HL-60 (cell line): ENCODE results near the gene MTR.

Source experiments
- DNase-seq, 2 experiments: peaks; one replicate each; pipeline ENCODE4 v3.0.0-alpha.2; 2010 to 2020; ENCODE audit warnings: low read depth in 1 of 2, low spot score in 1 of 2
- H3K27ac ChIP-seq: fragments of 250-450 bp; sonication (Bioruptor Pico); replicated peaks from 2 replicates; pipeline ENCODE4 v1.5.1; 2020; ENCODE audit warnings: mild to moderate bottlenecking, moderate library complexity
- H3K27me3 ChIP-seq: fragments of 250-450 bp; sonication (Bioruptor Pico); 2 replicates; pipeline ENCODE4 v1.5.1; 2021; ENCODE audit warnings: mild to moderate bottlenecking, moderate library complexity; ENCODE audit not compliant: insufficient read depth, poor library complexity, severe bottlenecking
- H3K4me3 ChIP-seq: replicated peaks from 2 replicates; pipeline ENCODE4 v1.5.1; 2011; ENCODE audit warnings: mild to moderate bottlenecking, control low read depth, low read length; ENCODE audit not compliant: insufficient read depth
- GABPA ChIP-seq: IDR thresholded peaks from 2 replicates; pipeline ENCODE4 v1.6.1; 2012; ENCODE audit warnings: low read depth
- POLR2AphosphoS5 ChIP-seq: IDR thresholded peaks from 2 replicates; pipeline ENCODE4 v1.6.1; 2012; ENCODE audit warnings: low read depth
- SPI1 ChIP-seq: IDR thresholded peaks from 2 replicates; pipeline ENCODE4 v1.6.1; 2012; ENCODE audit warnings: low read depth, mild to moderate bottlenecking, borderline replicate concordance
- TF ChIP-seq, protein P1 (sequence below): IDR thresholded peaks from one replicate; pipeline ENCODE4 v1.5.1; 2011; ENCODE audit warnings: low read length, control low read depth, inconsistent platforms; ENCODE audit not compliant: insufficient read depth
- TF ChIP-seq, protein P2 (sequence below): IDR thresholded peaks from 2 replicates; pipeline ENCODE4 v1.6.1; 2012; ENCODE audit warnings: low read depth; ENCODE audit not compliant: insufficient replicate concordance

The MTR gene

GRCh38 chr1:236938760-236939159 lies 143.7 kb downstream of the MTR start:
- no peak overlapping the region for H3K4me3 ChIP-seq
- no peak for TF ChIP-seq POLR2AphosphoS5
- no peak for TF ChIP-seq SPI1
- TF ChIP-seq, protein P1, sequence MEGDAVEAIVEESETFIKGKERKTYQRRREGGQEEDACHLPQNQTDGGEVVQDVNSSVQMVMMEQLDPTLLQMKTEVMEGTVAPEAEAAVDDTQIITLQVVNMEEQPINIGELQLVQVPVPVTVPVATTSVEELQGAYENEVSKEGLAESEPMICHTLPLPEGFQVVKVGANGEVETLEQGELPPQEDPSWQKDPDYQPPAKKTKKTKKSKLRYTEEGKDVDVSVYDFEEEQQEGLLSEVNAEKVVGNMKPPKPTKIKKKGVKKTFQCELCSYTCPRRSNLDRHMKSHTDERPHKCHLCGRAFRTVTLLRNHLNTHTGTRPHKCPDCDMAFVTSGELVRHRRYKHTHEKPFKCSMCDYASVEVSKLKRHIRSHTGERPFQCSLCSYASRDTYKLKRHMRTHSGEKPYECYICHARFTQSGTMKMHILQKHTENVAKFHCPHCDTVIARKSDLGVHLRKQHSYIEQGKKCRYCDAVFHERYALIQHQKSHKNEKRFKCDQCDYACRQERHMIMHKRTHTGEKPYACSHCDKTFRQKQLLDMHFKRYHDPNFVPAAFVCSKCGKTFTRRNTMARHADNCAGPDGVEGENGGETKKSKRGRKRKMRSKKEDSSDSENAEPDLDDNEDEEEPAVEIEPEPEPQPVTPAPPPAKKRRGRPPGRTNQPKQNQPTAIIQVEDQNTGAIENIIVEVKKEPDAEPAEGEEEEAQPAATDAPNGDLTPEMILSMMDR, result no peak
- TF ChIP-seq, protein P2, sequence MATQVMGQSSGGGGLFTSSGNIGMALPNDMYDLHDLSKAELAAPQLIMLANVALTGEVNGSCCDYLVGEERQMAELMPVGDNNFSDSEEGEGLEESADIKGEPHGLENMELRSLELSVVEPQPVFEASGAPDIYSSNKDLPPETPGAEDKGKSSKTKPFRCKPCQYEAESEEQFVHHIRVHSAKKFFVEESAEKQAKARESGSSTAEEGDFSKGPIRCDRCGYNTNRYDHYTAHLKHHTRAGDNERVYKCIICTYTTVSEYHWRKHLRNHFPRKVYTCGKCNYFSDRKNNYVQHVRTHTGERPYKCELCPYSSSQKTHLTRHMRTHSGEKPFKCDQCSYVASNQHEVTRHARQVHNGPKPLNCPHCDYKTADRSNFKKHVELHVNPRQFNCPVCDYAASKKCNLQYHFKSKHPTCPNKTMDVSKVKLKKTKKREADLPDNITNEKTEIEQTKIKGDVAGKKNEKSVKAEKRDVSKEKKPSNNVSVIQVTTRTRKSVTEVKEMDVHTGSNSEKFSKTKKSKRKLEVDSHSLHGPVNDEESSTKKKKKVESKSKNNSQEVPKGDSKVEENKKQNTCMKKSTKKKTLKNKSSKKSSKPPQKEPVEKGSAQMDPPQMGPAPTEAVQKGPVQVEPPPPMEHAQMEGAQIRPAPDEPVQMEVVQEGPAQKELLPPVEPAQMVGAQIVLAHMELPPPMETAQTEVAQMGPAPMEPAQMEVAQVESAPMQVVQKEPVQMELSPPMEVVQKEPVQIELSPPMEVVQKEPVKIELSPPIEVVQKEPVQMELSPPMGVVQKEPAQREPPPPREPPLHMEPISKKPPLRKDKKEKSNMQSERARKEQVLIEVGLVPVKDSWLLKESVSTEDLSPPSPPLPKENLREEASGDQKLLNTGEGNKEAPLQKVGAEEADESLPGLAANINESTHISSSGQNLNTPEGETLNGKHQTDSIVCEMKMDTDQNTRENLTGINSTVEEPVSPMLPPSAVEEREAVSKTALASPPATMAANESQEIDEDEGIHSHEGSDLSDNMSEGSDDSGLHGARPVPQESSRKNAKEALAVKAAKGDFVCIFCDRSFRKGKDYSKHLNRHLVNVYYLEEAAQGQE, result no peak
- TF ChIP-seq GABPA, result no peak
- H3K27ac ChIP-seq, result no peak overlapping the region
- H3K27me3 ChIP-seq, result no peaks in the 10 kb centered on the region
- DNase-seq, result no peak

DNA sequence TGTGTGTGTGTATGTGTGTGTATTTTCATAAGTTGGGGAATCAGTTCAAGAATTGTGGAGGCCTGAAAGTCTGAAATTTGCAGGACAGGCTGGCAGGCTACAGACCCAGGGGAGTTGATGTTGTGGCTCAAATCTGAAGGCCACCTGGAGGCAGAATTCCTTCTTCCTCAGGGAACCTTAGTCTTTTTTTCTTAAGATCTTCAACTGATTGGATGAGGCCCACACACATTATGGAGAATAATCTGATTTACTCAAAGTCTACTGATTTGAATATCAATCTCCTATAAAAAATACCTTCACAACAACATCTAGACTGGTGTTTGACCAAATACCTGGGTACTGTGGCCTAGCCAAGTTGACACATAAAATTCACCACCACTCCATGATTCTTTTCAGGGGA lies 147.3 kb downstream of the MTR start:
- TF ChIP-seq POLR2AphosphoS5, result no peak
- TF ChIP-seq, protein P1, result no peak
- TF ChIP-seq, protein P2, result no peak
- no peak for DNase-seq
- no peaks in the 10 kb centered on the region for H3K27me3 ChIP-seq
- H3K27ac ChIP-seq, result no peak overlapping the region
- no peak overlapping the region for H3K4me3 ChIP-seq

DNA sequence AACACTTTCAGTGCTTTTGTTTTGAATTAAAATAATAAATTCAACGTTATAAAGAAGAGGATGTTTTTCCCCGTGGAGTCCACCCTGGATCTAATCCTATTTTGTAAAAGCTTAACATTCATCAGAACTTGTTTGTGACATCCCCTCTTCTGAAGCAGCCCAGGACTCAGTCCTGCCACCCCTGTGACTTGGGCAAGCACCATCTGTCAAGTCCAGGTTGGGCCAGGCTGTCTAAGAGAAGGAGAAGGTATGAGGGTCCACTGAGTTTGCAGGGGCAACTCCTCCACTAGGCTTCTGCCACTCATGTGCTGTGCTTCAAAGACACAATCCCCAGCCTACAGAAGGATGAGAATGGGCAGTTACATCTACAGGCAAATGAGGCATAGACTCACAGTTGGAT lies 149.5 kb downstream of the MTR start:
- no peaks in the 10 kb centered on the region for H3K27me3 ChIP-seq
- TF ChIP-seq POLR2AphosphoS5, result no peak
- TF ChIP-seq, protein P2, result no peak
- TF ChIP-seq SPI1, result no peak
- TF ChIP-seq, protein P1, result no peak
- no peak for TF ChIP-seq GABPA
- no peak overlapping the region for H3K27ac ChIP-seq
- no peak for DNase-seq
- H3K4me3 ChIP-seq, result no peak overlapping the region
